ENCODE measurements around the gene ARID3A. TPM values are rescaled to one million over a fixed set of nuclear protein-coding genes. Genes with fewer than 3 reads are reported as not detected.
A peak's percentile ranks its signal among the peaks of the same experiment; 100 is the strongest.

Gene ARID3A
- total RNA-seq, 4 donors from 2014 or later: 1.8 to 9.4 (median 5.6) TPM

DNA sequence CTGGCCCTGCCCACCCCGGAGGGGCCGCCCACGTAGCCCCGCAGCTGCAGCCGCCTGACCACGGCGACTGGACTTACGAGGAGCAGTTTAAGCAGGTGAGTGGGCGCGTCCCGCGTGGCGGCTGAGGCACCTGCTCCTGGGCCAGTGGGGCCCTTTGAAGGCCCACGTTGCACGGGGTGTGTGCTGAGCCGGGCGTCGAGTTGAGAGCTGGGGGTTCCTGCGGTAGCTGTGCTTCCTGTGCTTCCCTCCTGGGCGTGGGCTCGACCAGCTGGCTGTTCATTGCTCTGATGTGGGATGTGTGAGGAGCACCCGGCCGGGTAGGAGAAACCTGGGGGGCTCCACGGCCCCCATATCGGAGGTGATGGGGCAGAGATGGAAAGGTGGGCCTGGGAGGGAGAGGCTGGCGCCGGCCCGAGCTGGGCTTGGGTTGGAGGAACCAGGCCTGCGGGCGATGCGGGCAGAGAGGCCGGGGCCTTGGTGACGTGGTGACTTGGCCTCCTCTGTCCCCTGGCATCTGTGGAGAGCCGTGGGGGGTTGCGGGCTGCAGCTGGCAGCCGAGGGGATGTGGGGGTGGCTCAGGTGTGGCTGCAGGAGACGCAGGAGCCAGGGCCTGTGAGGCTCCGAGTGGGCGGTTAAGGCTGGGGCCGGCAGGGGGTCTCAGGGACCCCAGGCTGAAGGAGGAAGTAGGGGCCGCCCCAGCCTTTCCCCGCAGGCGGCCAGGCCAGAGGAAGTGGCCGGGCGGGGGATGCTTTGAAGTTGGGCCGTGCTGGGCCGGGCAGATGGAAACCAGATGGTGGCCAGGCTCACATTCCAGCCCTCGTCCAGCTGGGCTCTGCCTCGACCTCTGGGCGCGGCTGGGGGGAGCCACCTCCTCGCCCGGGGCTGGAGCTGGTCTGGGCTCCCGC, 7.1 kb downstream of the ARID3A start:
- DNase-seq (ENCODE audit: low spot score in 2 of 2): peak in 1 of 2 donors; percentile 93
- no peak overlapping the region for H3K4me3 ChIP-seq (ENCODE audit: low read depth, poor library complexity, severe bottlenecking)
- TF ChIP-seq POLR2A (IDR thresholded peaks at IDR 0.05): no peak
- TF ChIP-seq, protein P1, sequence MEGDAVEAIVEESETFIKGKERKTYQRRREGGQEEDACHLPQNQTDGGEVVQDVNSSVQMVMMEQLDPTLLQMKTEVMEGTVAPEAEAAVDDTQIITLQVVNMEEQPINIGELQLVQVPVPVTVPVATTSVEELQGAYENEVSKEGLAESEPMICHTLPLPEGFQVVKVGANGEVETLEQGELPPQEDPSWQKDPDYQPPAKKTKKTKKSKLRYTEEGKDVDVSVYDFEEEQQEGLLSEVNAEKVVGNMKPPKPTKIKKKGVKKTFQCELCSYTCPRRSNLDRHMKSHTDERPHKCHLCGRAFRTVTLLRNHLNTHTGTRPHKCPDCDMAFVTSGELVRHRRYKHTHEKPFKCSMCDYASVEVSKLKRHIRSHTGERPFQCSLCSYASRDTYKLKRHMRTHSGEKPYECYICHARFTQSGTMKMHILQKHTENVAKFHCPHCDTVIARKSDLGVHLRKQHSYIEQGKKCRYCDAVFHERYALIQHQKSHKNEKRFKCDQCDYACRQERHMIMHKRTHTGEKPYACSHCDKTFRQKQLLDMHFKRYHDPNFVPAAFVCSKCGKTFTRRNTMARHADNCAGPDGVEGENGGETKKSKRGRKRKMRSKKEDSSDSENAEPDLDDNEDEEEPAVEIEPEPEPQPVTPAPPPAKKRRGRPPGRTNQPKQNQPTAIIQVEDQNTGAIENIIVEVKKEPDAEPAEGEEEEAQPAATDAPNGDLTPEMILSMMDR (IDR thresholded peaks at IDR 0.05): no peak
- WGBS, 2 donors: 48 to 54% methylated on average over 30 to 52 of the region's 54 CpGs
- intact Hi-C loops (cut with DNase I; ENCODE audit: low total_unique reads): no loop called here

DNA sequence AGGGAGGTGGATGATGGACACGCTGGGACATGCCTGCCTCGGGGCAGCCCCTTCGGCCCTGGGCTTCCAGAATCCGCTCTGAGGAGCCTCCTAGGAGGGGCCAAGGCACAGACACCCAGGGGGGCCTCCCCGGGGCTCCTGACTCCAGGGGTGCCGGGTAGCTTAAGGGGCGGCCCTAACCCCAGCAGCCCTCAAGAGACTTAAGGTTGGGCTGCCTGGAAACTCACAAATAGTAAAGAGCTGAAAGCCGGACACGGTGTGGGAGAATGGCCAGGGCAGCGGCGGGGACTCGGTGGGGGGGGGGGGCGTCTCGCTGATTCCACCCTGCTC, 7.7 kb downstream of the ARID3A start:
- no peak for DNase-seq (ENCODE audit: low spot score in 2 of 2)
- intact Hi-C loops (cut with DNase I; ENCODE audit: low total_unique reads): no loop called here
- 57 to 75% methylated on average over 9 to 14 of the region's 14 CpGs for WGBS, 2 donors
- TF ChIP-seq, protein P1 (IDR thresholded peaks at IDR 0.05): no peak
- TF ChIP-seq POLR2A (IDR thresholded peaks at IDR 0.05): no peak
- H3K4me3 ChIP-seq (ENCODE audit: low read depth, poor library complexity, severe bottlenecking): no peak overlapping the region

DNA sequence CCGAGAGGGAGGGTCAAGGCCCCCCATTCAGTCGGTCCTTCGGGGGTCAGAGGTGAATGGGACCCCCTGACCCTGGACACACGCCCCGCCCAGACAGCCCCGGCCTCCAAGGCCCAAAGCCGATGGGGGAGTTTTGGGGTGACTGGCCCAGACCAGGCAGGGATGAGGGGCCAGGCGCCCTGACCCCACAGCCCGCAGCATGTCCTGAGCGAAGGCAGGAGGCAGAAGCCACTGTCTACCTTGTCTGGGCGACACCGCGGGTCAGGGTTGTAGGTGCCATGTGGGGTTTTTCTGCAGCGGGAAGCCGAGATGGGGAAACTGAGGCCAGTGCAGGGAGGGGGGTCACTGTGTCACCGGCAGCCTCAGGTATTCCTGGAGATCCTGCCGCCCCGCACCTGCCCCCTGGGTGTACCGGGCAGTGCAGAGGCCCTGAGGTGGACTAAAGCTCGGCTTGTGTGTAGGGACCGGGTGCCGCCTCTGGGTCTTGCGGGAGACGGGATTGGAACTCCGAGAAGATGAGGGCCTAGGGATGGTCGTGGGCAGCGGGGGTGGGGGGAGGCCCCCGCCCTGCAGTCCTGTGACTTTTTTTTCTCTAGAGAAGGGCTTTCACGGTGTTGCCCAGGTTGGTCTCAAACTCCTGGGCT, 8.5 kb downstream of the ARID3A start:
- intact Hi-C loops (cut with DNase I; ENCODE audit: low total_unique reads): no loop called here
- TF ChIP-seq POLR2A (IDR thresholded peaks at IDR 0.05): no peak
- TF ChIP-seq, protein P1 (IDR thresholded peaks at IDR 0.05): no peak
- no peak overlapping the region for H3K4me3 ChIP-seq (ENCODE audit: low read depth, poor library complexity, severe bottlenecking)
- DNase-seq (ENCODE audit: low spot score in 2 of 2): no peak
- WGBS, 2 donors: 78 to 83% methylated on average over 26 to 28 of the region's 29 CpGs

DNA sequence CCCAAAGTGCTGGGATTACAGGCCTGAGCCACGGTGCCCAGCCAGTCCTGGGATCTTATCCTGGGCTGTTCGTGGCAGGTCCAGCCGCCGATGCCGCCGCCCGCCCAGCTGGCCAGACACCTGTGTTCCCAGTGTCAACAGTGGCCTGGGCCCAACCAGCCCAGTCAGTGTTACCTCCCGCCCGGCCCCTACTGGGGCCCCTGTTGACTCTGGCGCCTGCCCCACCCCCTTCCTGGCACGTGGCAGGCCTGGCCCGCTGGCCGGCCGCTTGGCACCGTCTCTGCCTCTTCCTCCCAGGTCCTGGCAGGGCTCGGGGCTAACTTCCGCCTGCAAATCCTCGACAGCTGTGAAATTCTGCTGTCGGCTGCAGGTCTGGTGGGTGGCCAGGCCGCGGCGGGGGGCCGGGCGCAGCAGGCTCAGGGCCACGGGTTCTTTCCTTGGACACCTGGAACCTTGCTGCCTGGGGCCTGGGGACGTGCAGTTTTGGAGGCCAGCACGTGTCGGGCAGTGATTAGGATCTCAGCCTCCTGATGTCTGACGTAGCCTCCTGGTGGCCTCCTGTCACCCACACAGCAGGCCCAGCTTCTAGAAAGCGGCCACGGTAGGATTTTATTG, 9.1 kb downstream of the ARID3A start:
- intact Hi-C loops (cut with DNase I; ENCODE audit: low total_unique reads): no loop called here
- no peak overlapping the region for H3K4me3 ChIP-seq (ENCODE audit: low read depth, poor library complexity, severe bottlenecking)
- peak; percentile 68 to 96 for DNase-seq (ENCODE audit: low spot score in 2 of 2)
- 16 to 45% methylated on average over 23 to 24 of the region's 31 CpGs for WGBS, 2 donors
- TF ChIP-seq, protein P1 (IDR thresholded peaks at IDR 0.05): peak in 1 of 3 donors; percentile 4
- no peak for TF ChIP-seq POLR2A (IDR thresholded peaks at IDR 0.05)

DNA sequence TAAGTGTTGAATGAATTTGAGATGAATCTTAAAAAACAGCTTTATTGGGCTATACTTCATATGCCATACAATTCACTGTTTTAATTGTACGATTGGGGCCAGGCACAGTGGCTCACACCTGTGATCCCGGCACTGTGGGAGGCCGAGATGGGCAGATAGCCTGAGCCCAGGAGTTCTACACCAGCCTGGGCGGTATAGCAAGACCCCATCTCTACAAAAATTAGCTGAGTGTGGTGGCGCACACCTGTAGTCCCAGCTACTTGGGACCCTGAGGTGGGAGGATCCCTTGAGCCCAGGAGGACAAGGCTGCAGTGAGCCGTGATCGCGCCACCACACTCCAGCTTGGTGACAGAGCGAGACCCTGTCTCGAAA, 10.3 kb downstream of the ARID3A start:
- no peak for TF ChIP-seq POLR2A (IDR thresholded peaks at IDR 0.05)
- TF ChIP-seq, protein P1 (IDR thresholded peaks at IDR 0.05): no peak
- no peak overlapping the region for H3K4me3 ChIP-seq (ENCODE audit: low read depth, poor library complexity, severe bottlenecking)
- intact Hi-C loops (cut with DNase I; ENCODE audit: low total_unique reads): no loop called here
- DNase-seq (ENCODE audit: low spot score in 2 of 2): no peak
- 89 to 98% methylated on average over 10 of the region's 10 CpGs for WGBS, 2 donors
